ENCODE measurements around the gene YJU2. TPM values are rescaled to one million over a fixed set of nuclear protein-coding genes. Genes with fewer than 3 reads are reported as not detected.
A peak's percentile ranks its signal among the peaks of the same experiment; 100 is the strongest.

YJU2 gene
- total RNA-seq, 1 experiment from 2014 or later, result 28.1 TPM

DNA sequence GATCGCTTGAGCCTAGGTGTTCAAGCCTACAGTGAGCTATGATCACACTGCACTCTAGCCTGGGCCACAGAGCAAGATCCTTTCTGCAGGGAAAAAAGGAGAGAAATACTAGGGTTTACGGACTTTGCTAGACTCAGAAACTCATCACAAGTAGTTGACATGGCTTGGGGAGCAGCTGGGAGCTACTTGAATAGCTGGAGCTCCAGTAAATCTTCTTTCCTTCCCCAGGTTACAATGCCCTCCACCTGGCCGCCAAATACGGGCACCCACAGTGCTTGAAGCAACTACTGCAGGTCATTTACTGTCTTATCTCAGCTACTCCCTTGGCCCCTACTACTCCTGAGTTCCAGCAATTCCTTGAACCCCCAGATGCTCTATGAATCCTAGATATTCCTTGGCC is 45.1 kb upstream of the YJU2 start:
- DNase-seq (ENCODE audit: unreplicated experiment), result no peak
- BruUV-seq (replicated peaks), result no TSS peak
- no peak overlapping the region for H3K27ac Mint-ChIP-seq (ENCODE audit: low read depth, unreplicated experiment)
- ChIA-PET POLR2A (interaction anchor here (1.2 to 2.2 kb wide), 3 partner anchors 15 to 217 kb away, joined by 3 to 14 read pairs (median 8); partner anchors contain the start of gene EEF2), CTCF (interaction anchor here (0.6 to 2.6 kb wide), 10 partner anchors 14 to 794 kb away, joined by 3 to 16 read pairs (median 5); partner anchors contain the start of gene EEF2)
- intact Hi-C loops (cut with micrococcal nuclease), result loop anchor here (5.0 to 10.0 kb wide), 2 partner anchors 137 to 349 kb away; partner anchors contain the start of gene ZBTB7A
- H3K9me3 Mint-ChIP-seq (ENCODE audit: unreplicated experiment), result peaks cover 10% of the 10 kb centered on the region
- no peak overlapping the region for H3K4me3 Mint-ChIP-seq (ENCODE audit: unreplicated experiment)
- peaks cover 46% of the 10 kb centered on the region for H3K27me3 Mint-ChIP-seq (ENCODE audit: insufficient read depth, unreplicated experiment)
- no peaks in the 10 kb centered on the region for H3K36me3 Mint-ChIP-seq (ENCODE audit: insufficient read depth, unreplicated experiment)
- H3K4me1 Mint-ChIP-seq (ENCODE audit: insufficient read depth, unreplicated experiment), result peaks cover 16% of the 10 kb centered on the region
- TF ChIP-seq, protein P1, sequence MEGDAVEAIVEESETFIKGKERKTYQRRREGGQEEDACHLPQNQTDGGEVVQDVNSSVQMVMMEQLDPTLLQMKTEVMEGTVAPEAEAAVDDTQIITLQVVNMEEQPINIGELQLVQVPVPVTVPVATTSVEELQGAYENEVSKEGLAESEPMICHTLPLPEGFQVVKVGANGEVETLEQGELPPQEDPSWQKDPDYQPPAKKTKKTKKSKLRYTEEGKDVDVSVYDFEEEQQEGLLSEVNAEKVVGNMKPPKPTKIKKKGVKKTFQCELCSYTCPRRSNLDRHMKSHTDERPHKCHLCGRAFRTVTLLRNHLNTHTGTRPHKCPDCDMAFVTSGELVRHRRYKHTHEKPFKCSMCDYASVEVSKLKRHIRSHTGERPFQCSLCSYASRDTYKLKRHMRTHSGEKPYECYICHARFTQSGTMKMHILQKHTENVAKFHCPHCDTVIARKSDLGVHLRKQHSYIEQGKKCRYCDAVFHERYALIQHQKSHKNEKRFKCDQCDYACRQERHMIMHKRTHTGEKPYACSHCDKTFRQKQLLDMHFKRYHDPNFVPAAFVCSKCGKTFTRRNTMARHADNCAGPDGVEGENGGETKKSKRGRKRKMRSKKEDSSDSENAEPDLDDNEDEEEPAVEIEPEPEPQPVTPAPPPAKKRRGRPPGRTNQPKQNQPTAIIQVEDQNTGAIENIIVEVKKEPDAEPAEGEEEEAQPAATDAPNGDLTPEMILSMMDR (IDR thresholded peaks at IDR 0.05; ENCODE audit: unreplicated experiment), result no peak

DNA sequence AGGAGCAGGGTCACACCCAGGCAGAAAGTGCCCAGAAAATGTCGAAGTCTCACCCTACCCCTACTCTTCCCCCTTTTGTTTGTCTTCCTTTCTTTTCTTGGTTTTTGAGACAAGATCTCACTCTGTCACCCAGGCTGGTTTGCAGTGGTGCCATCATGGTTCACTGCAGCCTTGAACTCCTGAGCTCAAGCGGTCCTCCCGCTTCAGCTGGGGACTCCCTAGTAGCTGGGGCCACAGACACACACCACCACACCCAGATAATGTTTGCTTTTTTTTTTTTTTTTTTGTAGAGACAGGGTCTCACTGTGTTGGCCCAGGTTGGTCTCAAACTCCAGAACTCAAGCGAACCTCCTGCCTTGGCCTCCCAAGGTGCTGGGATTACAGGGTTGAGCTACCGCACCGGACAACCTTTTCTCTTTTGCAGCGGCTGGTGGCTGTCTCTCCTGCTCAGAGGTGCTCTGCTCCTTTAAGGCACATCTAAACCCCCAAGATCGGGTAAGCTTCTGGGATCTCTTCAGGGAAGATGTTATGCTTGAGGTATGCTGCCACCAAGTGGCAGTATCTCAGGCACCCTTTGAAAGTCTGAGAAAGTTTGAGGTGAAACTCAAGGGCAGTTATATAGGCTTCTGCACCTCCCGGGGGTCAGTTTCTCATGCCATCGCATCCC is 39.9 kb upstream of the YJU2 start:
- intact Hi-C loops (cut with micrococcal nuclease), result loop anchor here (10.0 kb wide), 1 partner anchor 142 kb away; the partner anchor contains the start of gene ZBTB7A
- no TSS peak for BruUV-seq (replicated peaks)
- peaks cover 10% of the 10 kb centered on the region for H3K4me1 Mint-ChIP-seq (ENCODE audit: insufficient read depth, unreplicated experiment)
- H3K27me3 Mint-ChIP-seq (ENCODE audit: insufficient read depth, unreplicated experiment), result peaks cover 3% of the 10 kb centered on the region
- no peaks in the 10 kb centered on the region for H3K36me3 Mint-ChIP-seq (ENCODE audit: insufficient read depth, unreplicated experiment)
- H3K27ac Mint-ChIP-seq (ENCODE audit: low read depth, unreplicated experiment), result no peak overlapping the region
- no peak overlapping the region for H3K4me3 Mint-ChIP-seq (ENCODE audit: unreplicated experiment)
- ChIA-PET CTCF (interaction anchor here (0.6 to 0.9 kb wide), 2 partner anchors 16 to 24 kb away, joined by 3 read pairs; no protein-coding TSS in a partner anchor), POLR2A (no interaction called here)
- TF ChIP-seq, protein P1 (IDR thresholded peaks at IDR 0.05; ENCODE audit: unreplicated experiment), result no peak
- DNase-seq (ENCODE audit: unreplicated experiment), result peak; percentile 32
- no peaks in the 10 kb centered on the region for H3K9me3 Mint-ChIP-seq (ENCODE audit: unreplicated experiment)

DNA sequence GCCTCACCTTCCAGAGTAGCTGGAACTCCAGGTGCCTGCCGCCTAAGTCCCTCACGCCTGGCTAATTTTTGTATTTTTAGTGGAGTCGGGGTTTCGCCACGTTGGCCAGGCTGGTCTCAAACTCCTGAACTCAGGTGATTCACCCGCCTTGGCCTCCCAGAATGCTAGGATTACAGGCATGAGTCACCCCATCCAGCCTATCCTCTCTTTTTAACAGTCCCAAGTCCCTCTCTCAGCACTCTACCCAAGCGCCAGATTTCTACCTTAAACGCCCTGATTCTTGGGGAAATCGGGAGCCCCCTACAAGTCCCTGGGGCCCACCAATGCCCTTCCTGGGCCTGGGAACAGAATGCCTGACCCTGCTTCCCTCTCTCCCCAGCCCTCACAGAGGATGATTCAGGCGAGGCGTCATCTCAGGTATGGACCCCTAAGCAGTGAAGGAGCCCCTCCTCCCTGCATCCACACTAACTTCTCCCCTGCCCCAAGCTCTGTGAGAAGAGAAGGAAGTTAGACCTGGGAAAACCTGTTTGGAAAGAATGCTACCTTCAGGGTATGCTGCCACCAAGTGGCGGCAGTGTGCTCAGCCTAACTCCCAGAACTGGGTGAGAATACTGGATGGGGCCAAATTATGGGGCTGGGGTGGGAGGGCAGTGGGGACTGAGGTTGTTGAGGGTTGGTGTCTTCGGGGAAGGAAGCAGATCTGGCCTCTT is 38.3 kb upstream of the YJU2 start:
- Mint-ChIP-seq H3K36me3 (ENCODE audit: insufficient read depth, unreplicated experiment) (no peaks in the 10 kb centered on the region), H3K27ac (ENCODE audit: low read depth, unreplicated experiment) (no peak overlapping the region), H3K27me3 (ENCODE audit: insufficient read depth, unreplicated experiment) (peaks cover 17% of the 10 kb centered on the region), H3K4me1 (ENCODE audit: insufficient read depth, unreplicated experiment) (peaks cover 10% of the 10 kb centered on the region), H3K9me3 (ENCODE audit: unreplicated experiment) (no peaks in the 10 kb centered on the region), H3K4me3 (ENCODE audit: unreplicated experiment) (no peak overlapping the region)
- TF ChIP-seq, protein P1 (IDR thresholded peaks at IDR 0.05; ENCODE audit: unreplicated experiment), result peak; percentile 1
- CTCF ChIA-PET, result interaction anchor here (0.6 to 1.4 kb wide), 7 partner anchors 9 to 1455 kb away, joined by 3 to 5 read pairs (median 3); no protein-coding TSS in a partner anchor
- intact Hi-C loops (cut with micrococcal nuclease), result loop anchor here (10.0 kb wide), 1 partner anchor 144 kb away; the partner anchor contains the start of gene ZBTB7A
- no TSS peak for BruUV-seq (replicated peaks)
- POLR2A ChIA-PET, result interaction anchor here (0.6 kb wide), 2 partner anchors 99 to 159 kb away, joined by 3 to 4 read pairs; no protein-coding TSS in a partner anchor
- DNase-seq (ENCODE audit: unreplicated experiment), result peak; percentile 50

DNA sequence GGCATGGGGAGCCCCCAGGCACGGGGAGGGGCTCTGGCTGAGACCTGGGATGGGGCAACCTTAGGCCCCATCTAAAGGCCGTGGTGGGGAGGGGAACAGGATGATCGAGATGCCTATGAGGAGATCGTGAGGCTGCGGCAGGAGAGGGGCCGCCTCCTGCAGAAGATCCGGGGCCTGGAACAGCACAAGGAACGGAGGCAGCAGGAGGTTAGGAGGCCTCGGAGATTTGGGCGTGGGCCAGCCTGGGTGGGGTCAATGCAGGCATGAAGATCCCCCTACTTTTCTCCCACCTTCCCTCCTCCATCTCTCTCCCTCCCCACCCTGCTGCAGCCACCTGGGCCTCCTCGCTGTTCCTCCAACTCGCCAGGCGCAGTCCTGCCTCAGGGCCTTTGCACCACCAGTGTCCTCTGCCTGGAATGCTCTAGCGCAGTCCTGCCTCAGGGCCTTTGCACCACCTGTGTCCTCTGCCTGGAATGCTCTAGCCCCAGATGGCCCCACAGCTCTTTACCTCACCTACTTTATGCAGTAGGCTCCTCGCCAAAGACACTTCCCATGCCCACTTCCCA is 36.6 kb upstream of the YJU2 start:
- POLR2A ChIA-PET, result no interaction called here
- CTCF ChIA-PET, result no interaction called here

More for the DNA sequence above, 36.6 kb upstream of the YJU2 start:
- Mint-ChIP-seq H3K36me3 (ENCODE audit: insufficient read depth, unreplicated experiment) (no peaks in the 10 kb centered on the region), H3K4me1 (ENCODE audit: insufficient read depth, unreplicated experiment) (peaks cover 5% of the 10 kb centered on the region), H3K27ac (ENCODE audit: low read depth, unreplicated experiment) (no peak overlapping the region), H3K9me3 (ENCODE audit: unreplicated experiment) (no peaks in the 10 kb centered on the region), H3K27me3 (ENCODE audit: insufficient read depth, unreplicated experiment) (peaks cover 30% of the 10 kb centered on the region), H3K4me3 (ENCODE audit: unreplicated experiment) (no peak overlapping the region)
- intact Hi-C loops (cut with micrococcal nuclease), result no loop called here
- DNase-seq (ENCODE audit: unreplicated experiment), result no peak
- BruUV-seq (replicated peaks), result no TSS peak
- TF ChIP-seq, protein P1 (IDR thresholded peaks at IDR 0.05; ENCODE audit: unreplicated experiment), result no peak
